Osteoblast (primary cell): ENCODE measurements around the gene IGFALS. TPM values are rescaled to one million over a fixed set of nuclear protein-coding genes. Genes with fewer than 3 reads are reported as not detected.
"Not testable (repeated sequence)": the region's sequence is repeated elsewhere in the genome, so short reads cannot be mapped to it uniquely, and the experiment has no call there.

Experiments
- DNase-seq: peaks from one replicate; pipeline ENCODE4 v3.0.0; 2011; ENCODE audit warnings: low spot score, mixed read lengths; ENCODE audit not compliant: insufficient read length; ENCODE audit errors: missing footprints
- H2AFZ ChIP-seq: 2 replicates; pipeline ENCODE4 v1.6.0; 2011; ENCODE audit warnings: mild to moderate bottlenecking, low read length
- H3K27ac ChIP-seq: 2 replicates; pipeline ENCODE4 v1.5.1; 2011; ENCODE audit warnings: mild to moderate bottlenecking, low read depth, low read length, moderate library complexity
- H3K27me3 ChIP-seq: 2 replicates; pipeline ENCODE4 v1.6.0; 2012; ENCODE audit warnings: mild to moderate bottlenecking, control low read depth, inconsistent platforms, low read length, moderate library complexity; ENCODE audit not compliant: insufficient read depth
- H3K36me3 ChIP-seq: 2 replicates; pipeline ENCODE4 v1.5.1; 2011; ENCODE audit warnings: mild to moderate bottlenecking, low read length, control low read depth, moderate library complexity; ENCODE audit not compliant: insufficient read depth
- H3K4me1 ChIP-seq: 2 replicates; pipeline ENCODE4 v1.5.1; 2011; ENCODE audit warnings: mild to moderate bottlenecking, low read length, control low read depth, moderate library complexity; ENCODE audit not compliant: insufficient read depth
- H3K4me2 ChIP-seq: 2 replicates; pipeline ENCODE4 v1.6.0; 2011; ENCODE audit warnings: mild to moderate bottlenecking, low read length; ENCODE audit not compliant: insufficient read depth
- H3K4me3 ChIP-seq: fragments of 200-600 bp; sonication (generic); 3 replicates; pipeline ENCODE4 v1.5.1; 2012; ENCODE audit warnings: mild to moderate bottlenecking, low read length, inconsistent platforms; ENCODE audit not compliant: insufficient read depth
- H3K79me2 ChIP-seq: 2 replicates; pipeline ENCODE4 v1.6.0; 2012; ENCODE audit warnings: mild to moderate bottlenecking, low read length, control low read depth, inconsistent platforms; ENCODE audit not compliant: insufficient read depth
- H3K9me3 ChIP-seq: 2 replicates; pipeline ENCODE4 v1.5.1; 2011; ENCODE audit warnings: low read depth, low read length, control low read depth
- H4K20me1 ChIP-seq: 2 replicates; pipeline ENCODE4 v1.6.0; 2012; ENCODE audit warnings: mild to moderate bottlenecking, low read length, control low read depth; ENCODE audit not compliant: insufficient read depth
- total RNA-seq: library from RNA; depleted of rRNA; stranded (reverse); fragments of >200 nt; gene quantifications from 2 replicates; pipeline ENCODE4 v1.2.3, GENCODE V29; 2012
- TF ChIP-seq, protein P1 (sequence below): IDR thresholded peaks from 2 replicates; pipeline ENCODE4 v1.5.1; 2011; ENCODE audit warnings: mild to moderate bottlenecking, low read depth, low read length, moderate library complexity; ENCODE audit errors: extremely low read depth

IGFALS gene
- total RNA-seq, 1 donor = not detected

GRCh38 chr16:1809281-1809801 lies 15.8 kb upstream of the IGFALS start:
- Histone ChIP-seq H3K36me3 (peaks cover 14% of the 10 kb centered on the region), H3K4me3 (no peak overlapping the region), H3K9me3 (no peaks in the 10 kb centered on the region), H4K20me1 (no peaks in the 10 kb centered on the region), H3K4me2 (no peak overlapping the region), H3K27me3 (no peaks in the 10 kb centered on the region), H3K79me2 (no peaks in the 10 kb centered on the region), H2AFZ (no peak overlapping the region), H3K27ac (no peak overlapping the region), H3K4me1 (peaks cover 3% of the 10 kb centered on the region)
- TF ChIP-seq, protein P1, sequence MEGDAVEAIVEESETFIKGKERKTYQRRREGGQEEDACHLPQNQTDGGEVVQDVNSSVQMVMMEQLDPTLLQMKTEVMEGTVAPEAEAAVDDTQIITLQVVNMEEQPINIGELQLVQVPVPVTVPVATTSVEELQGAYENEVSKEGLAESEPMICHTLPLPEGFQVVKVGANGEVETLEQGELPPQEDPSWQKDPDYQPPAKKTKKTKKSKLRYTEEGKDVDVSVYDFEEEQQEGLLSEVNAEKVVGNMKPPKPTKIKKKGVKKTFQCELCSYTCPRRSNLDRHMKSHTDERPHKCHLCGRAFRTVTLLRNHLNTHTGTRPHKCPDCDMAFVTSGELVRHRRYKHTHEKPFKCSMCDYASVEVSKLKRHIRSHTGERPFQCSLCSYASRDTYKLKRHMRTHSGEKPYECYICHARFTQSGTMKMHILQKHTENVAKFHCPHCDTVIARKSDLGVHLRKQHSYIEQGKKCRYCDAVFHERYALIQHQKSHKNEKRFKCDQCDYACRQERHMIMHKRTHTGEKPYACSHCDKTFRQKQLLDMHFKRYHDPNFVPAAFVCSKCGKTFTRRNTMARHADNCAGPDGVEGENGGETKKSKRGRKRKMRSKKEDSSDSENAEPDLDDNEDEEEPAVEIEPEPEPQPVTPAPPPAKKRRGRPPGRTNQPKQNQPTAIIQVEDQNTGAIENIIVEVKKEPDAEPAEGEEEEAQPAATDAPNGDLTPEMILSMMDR = no peak
- peak; percentile 60 for DNase-seq

DNA sequence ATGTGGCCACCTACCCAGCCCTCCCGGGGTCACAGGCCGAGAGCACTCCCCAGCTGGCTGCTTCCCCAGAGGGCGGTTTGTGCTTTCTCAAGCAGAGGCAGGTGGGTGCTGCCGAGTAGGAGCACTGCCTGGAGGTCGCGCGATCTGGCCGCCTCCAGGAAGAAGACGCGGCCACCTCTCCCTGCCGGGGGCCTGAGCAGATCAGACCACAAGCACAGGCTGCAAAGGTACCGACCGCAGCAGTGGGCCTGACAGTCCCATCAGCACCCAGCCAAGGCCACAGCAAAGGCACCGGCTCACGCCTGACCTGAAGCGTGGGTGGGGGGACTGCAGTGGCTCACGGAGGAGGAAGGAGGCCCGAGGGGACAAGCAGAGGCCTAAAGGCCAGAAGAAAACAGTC lies 15.2 kb upstream of the IGFALS start:
- no peak for DNase-seq
- no peak overlapping the region for H3K4me2 ChIP-seq
- no peaks in the 10 kb centered on the region for H3K79me2 ChIP-seq
- H3K9me3 ChIP-seq = no peaks in the 10 kb centered on the region
- peaks cover 3% of the 10 kb centered on the region for H3K4me1 ChIP-seq
- no peak overlapping the region for H2AFZ ChIP-seq
- no peaks in the 10 kb centered on the region for H3K27me3 ChIP-seq
- no peak overlapping the region for H3K27ac ChIP-seq
- H3K36me3 ChIP-seq = peaks cover 14% of the 10 kb centered on the region
- no peak overlapping the region for H3K4me3 ChIP-seq
- no peaks in the 10 kb centered on the region for H4K20me1 ChIP-seq
- TF ChIP-seq, protein P1 = no peak

- Histone ChIP-seq H4K20me1 (no peaks in the 10 kb centered on the region), H3K4me1 (no peaks in the 10 kb centered on the region), H3K9me3 (no peaks in the 10 kb centered on the region), H3K4me3 (no peak overlapping the region), H3K4me2 (no peak overlapping the region), H3K36me3 (peaks cover 14% of the 10 kb centered on the region), H3K27ac (no peak overlapping the region), H3K27me3 (no peaks in the 10 kb centered on the region), H3K79me2 (no peaks in the 10 kb centered on the region), H2AFZ (no peak overlapping the region)
- no peak for DNase-seq
- TF ChIP-seq, protein P1 = no peak
These were observed 14.1 kb upstream of the IGFALS start for GRCh38 chr16:1807626-1808025.

GRCh38 chr16:1800701-1801100 lies 7.2 kb upstream of the IGFALS start:
- H3K27me3 ChIP-seq = no peaks in the 10 kb centered on the region
- H3K4me1 ChIP-seq = no peaks in the 10 kb centered on the region
- H3K4me2 ChIP-seq = no peak overlapping the region
- H3K27ac ChIP-seq = no peak overlapping the region
- no peak overlapping the region for H2AFZ ChIP-seq
- no peak for DNase-seq
- no peaks in the 10 kb centered on the region for H3K79me2 ChIP-seq
- H3K4me3 ChIP-seq = no peak overlapping the region
- H4K20me1 ChIP-seq = no peaks in the 10 kb centered on the region
- no peaks in the 10 kb centered on the region for H3K36me3 ChIP-seq
- TF ChIP-seq, protein P1 = no peak
- H3K9me3 ChIP-seq = no peaks in the 10 kb centered on the region

- H3K4me3 ChIP-seq, H3K79me2 ChIP-seq, H3K9me3 ChIP-seq, H4K20me1 ChIP-seq, H2AFZ ChIP-seq, H3K4me2 ChIP-seq, H3K4me1 ChIP-seq, DNase-seq, H3K36me3 ChIP-seq, H3K27ac ChIP-seq, H3K27me3 ChIP-seq: not testable (repeated sequence)
These were observed 5.8 kb upstream of the IGFALS start for GRCh38 chr16:1799263-1799662.
